Measurements from ENCODE around the gene BTBD2.

BTBD2 gene

GRCh38 chr19:2055931-2056836, 40.7 kb upstream of the BTBD2 start:
- DNase-seq (ENCODE audit: low spot score in 2 of 2) = no peak
- Mint-ChIP-seq H3K36me3 (peaks cover 23% of the 10 kb centered on the region), H3K4me3 (peak overlapping the region; percentile 72), H3K4me1 (peaks cover 55% of the 10 kb centered on the region), H3K9me3 (no peaks in the 10 kb centered on the region), H3K27ac (peak overlapping the region; percentile 96)
- ATAC-seq = no peak

- Mint-ChIP-seq H3K27ac (peak overlapping the region; percentile 96), H3K36me3 (peaks cover 27% of the 10 kb centered on the region), H3K4me3 (peak overlapping the region; percentile 72), H3K4me1 (peaks cover 49% of the 10 kb centered on the region), H3K9me3 (no peaks in the 10 kb centered on the region)
- no peak for ATAC-seq
- DNase-seq (ENCODE audit: low spot score in 2 of 2) = no peak
These were observed 39.2 kb upstream of the BTBD2 start for GRCh38 chr19:2054763-2055162.

GRCh38 chr19:2053601-2054389, 38.3 kb upstream of the BTBD2 start:
- no peaks in the 10 kb centered on the region for H3K9me3 Mint-ChIP-seq
- DNase-seq (ENCODE audit: low spot score in 2 of 2) (no peak), ATAC-seq (no peak)
- H3K4me3 Mint-ChIP-seq = peak overlapping the region; percentile 78
- H3K4me1 Mint-ChIP-seq = peaks cover 59% of the 10 kb centered on the region
- peak overlapping the region; percentile 94 for H3K27ac Mint-ChIP-seq
- peaks cover 37% of the 10 kb centered on the region for H3K36me3 Mint-ChIP-seq

- DNase-seq (ENCODE audit: low spot score in 2 of 2) (peak in 1 of 2 donors; percentile 80), ATAC-seq (peak; percentile 31)
- peak overlapping the region; percentile 94 for H3K27ac Mint-ChIP-seq
- H3K36me3 Mint-ChIP-seq = peaks cover 54% of the 10 kb centered on the region
- peak overlapping the region; percentile 78 for H3K4me3 Mint-ChIP-seq
- no peaks in the 10 kb centered on the region for H3K9me3 Mint-ChIP-seq
- peaks cover 67% of the 10 kb centered on the region for H3K4me1 Mint-ChIP-seq
These were observed 36.5 kb upstream of the BTBD2 start for GRCh38 chr19:2051773-2052704.

- peak; percentile 99 to 100 for DNase-seq (ENCODE audit: low spot score in 2 of 2)
- Mint-ChIP-seq H3K36me3 (peaks cover 63% of the 10 kb centered on the region), H3K4me3 (peak within 1 kb of the TSS; percentile 78), H3K27ac (peak within 1 kb of the TSS; percentile 94), H3K4me1 (peaks cover 60% of the 10 kb centered on the region), H3K9me3 (no peaks in the 10 kb centered on the region)
- peak; percentile 76 for ATAC-seq
These were observed 35.7 kb upstream of the BTBD2 start, which contains the start of gene MKNK2 for GRCh38 chr19:2050991-2051772. MKNK2 (minus strand) TSS chr19:2051244; CDS start chr19:2050851, 393 bp downstream.

- H3K4me1 Mint-ChIP-seq = peaks cover 55% of the 10 kb centered on the region
- peaks cover 70% of the 10 kb centered on the region for H3K36me3 Mint-ChIP-seq
- DNase-seq (ENCODE audit: low spot score in 2 of 2) (peak in 1 of 2 donors; percentile 85), ATAC-seq (peak; percentile 2)
- peak overlapping the region; percentile 78 for H3K4me3 Mint-ChIP-seq
- H3K27ac Mint-ChIP-seq = peak overlapping the region; percentile 94
- no peaks in the 10 kb centered on the region for H3K9me3 Mint-ChIP-seq
These were observed 35.0 kb upstream of the BTBD2 start for GRCh38 chr19:2050349-2050990.

GRCh38 chr19:2049741-2050348, 34.3 kb upstream of the BTBD2 start:
- DNase-seq (ENCODE audit: low spot score in 2 of 2) (peak in 1 of 2 donors; percentile 71), ATAC-seq (peak; percentile 3)
- H3K27ac Mint-ChIP-seq = peak overlapping the region; percentile 83
- H3K4me3 Mint-ChIP-seq = peak overlapping the region; percentile 78
- peaks cover 55% of the 10 kb centered on the region for H3K4me1 Mint-ChIP-seq
- peaks cover 76% of the 10 kb centered on the region for H3K36me3 Mint-ChIP-seq
- H3K9me3 Mint-ChIP-seq = no peaks in the 10 kb centered on the region

GRCh38 chr19:2048959-2049740, 33.6 kb upstream of the BTBD2 start:
- ATAC-seq = no peak
- peak overlapping the region; percentile 83 for H3K27ac Mint-ChIP-seq
- DNase-seq (ENCODE audit: low spot score in 2 of 2) = no peak
- H3K4me1 Mint-ChIP-seq = peaks cover 59% of the 10 kb centered on the region
- H3K9me3 Mint-ChIP-seq = no peaks in the 10 kb centered on the region
- peaks cover 83% of the 10 kb centered on the region for H3K36me3 Mint-ChIP-seq
- H3K4me3 Mint-ChIP-seq = peak overlapping the region; percentile 78

GRCh38 chr19:2048104-2048958, 32.8 kb upstream of the BTBD2 start:
- H3K9me3 Mint-ChIP-seq = no peaks in the 10 kb centered on the region
- H3K4me1 Mint-ChIP-seq = peaks cover 68% of the 10 kb centered on the region
- no peak for ATAC-seq
- H3K4me3 Mint-ChIP-seq = peak overlapping the region; percentile 78
- peak overlapping the region; percentile 83 for H3K27ac Mint-ChIP-seq
- peaks cover 92% of the 10 kb centered on the region for H3K36me3 Mint-ChIP-seq
- DNase-seq (ENCODE audit: low spot score in 2 of 2) = no peak

- H3K36me3 Mint-ChIP-seq = peaks cover 95% of the 10 kb centered on the region
- ATAC-seq (no peak), DNase-seq (ENCODE audit: low spot score in 2 of 2) (no peak)
- peaks cover 70% of the 10 kb centered on the region for H3K4me1 Mint-ChIP-seq
- no peaks in the 10 kb centered on the region for H3K9me3 Mint-ChIP-seq
- peak overlapping the region; percentile 78 for H3K4me3 Mint-ChIP-seq
- H3K27ac Mint-ChIP-seq = peak overlapping the region; percentile 83
These were observed 32.1 kb upstream of the BTBD2 start for GRCh38 chr19:2047449-2048103.

GRCh38 chr19:2047076-2047448, 31.5 kb upstream of the BTBD2 start:
- ATAC-seq (no peak), DNase-seq (ENCODE audit: low spot score in 2 of 2) (no peak)
- Mint-ChIP-seq H3K27ac (peak overlapping the region; percentile 83), H3K4me3 (peak overlapping the region; percentile 78), H3K4me1 (peaks cover 69% of the 10 kb centered on the region), H3K36me3 (peaks cover 96% of the 10 kb centered on the region), H3K9me3 (no peaks in the 10 kb centered on the region)
